Measurements from ENCODE around the gene DOCK11.
A peak's percentile ranks its signal among the peaks of the same experiment; 100 is the strongest.

DNA sequence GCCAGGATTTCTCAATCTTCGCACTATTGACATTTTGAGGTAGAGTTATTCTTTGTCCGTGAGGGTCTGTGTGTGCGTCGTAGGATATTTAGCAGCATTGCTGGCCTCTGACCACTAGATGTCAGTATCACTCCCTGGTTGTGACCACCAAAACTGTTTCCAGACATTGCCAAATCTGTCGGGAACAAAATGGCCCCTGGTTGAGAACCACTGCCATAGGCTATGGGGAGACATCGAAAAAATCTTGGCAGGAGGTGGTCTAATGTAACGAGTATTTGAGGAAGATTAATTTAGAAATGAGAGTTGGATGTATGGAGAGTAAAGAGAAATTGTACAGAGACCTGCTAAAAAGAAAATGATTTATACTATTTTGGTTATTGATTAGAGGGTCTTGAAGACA lies 108.4 kb downstream of the DOCK11 start:
- TF ChIP-seq, protein P1, sequence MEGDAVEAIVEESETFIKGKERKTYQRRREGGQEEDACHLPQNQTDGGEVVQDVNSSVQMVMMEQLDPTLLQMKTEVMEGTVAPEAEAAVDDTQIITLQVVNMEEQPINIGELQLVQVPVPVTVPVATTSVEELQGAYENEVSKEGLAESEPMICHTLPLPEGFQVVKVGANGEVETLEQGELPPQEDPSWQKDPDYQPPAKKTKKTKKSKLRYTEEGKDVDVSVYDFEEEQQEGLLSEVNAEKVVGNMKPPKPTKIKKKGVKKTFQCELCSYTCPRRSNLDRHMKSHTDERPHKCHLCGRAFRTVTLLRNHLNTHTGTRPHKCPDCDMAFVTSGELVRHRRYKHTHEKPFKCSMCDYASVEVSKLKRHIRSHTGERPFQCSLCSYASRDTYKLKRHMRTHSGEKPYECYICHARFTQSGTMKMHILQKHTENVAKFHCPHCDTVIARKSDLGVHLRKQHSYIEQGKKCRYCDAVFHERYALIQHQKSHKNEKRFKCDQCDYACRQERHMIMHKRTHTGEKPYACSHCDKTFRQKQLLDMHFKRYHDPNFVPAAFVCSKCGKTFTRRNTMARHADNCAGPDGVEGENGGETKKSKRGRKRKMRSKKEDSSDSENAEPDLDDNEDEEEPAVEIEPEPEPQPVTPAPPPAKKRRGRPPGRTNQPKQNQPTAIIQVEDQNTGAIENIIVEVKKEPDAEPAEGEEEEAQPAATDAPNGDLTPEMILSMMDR (IDR thresholded peaks at IDR 0.05): peak; percentile 85 to 93 (median 91)
- no peak for TF ChIP-seq POLR2A (IDR thresholded peaks at IDR 0.05)
